WTC11 (cell line): ENCODE data around the gene CARS1. TPM values are rescaled to one million over a fixed set of nuclear protein-coding genes. Genes with fewer than 3 reads are reported as not detected.

Source experiments
- ATAC-seq: fragments of 200-7000 bp; cut with Tn5 transposase; 2 replicates; pipeline ENCODE4 v1.10.0; 2021; ENCODE audit warnings: mild to moderate bottlenecking, moderate library complexity
- CTCF ChIA-PET: fragments of 300-600 bp; sonication (Branson Sonifier 250); formaldehyde crosslinking; loops from one replicate; lab custom pipeline; 2021; ENCODE audit warnings: antibody characterized with exemption; lab: Charles Lee
- POLR2A ChIA-PET: fragments of 350-600 bp; sonication (Branson Sonifier 250); formaldehyde crosslinking; loops from one replicate; lab custom pipeline; 2021; ENCODE audit warnings: antibody characterized with exemption; lab: Charles Lee
- DNase-seq: peaks from one replicate; pipeline ENCODE4 v3.0.0; 2021; ENCODE audit warnings: low spot score
- H3K27ac Mint-ChIP-seq: 2 replicates; pipeline ENCODE4 v1.8.0; 2021; ENCODE audit warnings: mixed read lengths
- H3K27me3 Mint-ChIP-seq: 2 replicates; pipeline ENCODE4 v1.8.0; 2021; ENCODE audit warnings: low read depth, mild to moderate bottlenecking, moderate library complexity, mixed read lengths
- H3K36me3 Mint-ChIP-seq: 2 replicates; pipeline ENCODE4 v1.8.0; 2021; ENCODE audit warnings: mixed read lengths
- H3K4me1 Mint-ChIP-seq: 2 replicates; pipeline ENCODE4 v1.8.0; 2022; ENCODE audit warnings: mixed read lengths
- H3K4me3 Mint-ChIP-seq: 2 replicates; pipeline ENCODE4 v1.8.0; 2021; ENCODE audit warnings: mild to moderate bottlenecking, moderate library complexity, mixed read lengths
- H3K9me3 Mint-ChIP-seq: 2 replicates; pipeline ENCODE4 v1.8.0; 2021; ENCODE audit warnings: mixed read lengths
- AR ChIP-seq: fragments of 250-450 bp; sonication (Bioruptor Pico); IDR thresholded peaks from 2 replicates; pipeline ENCODE4 v1.9.0; 2021; ENCODE audit warnings: mild to moderate bottlenecking
- ETV6 ChIP-seq: sonication (generic); formaldehyde crosslinking; IDR thresholded peaks from 2 replicates; pipeline ENCODE4 v1.8.1; 2022; ENCODE audit warnings: mild to moderate bottlenecking, missing genetic modification reagents
- FOXK1 ChIP-seq: sonication (generic); formaldehyde crosslinking; IDR thresholded peaks from 2 replicates; pipeline ENCODE4 v1.8.0; 2022; ENCODE audit warnings: mild to moderate bottlenecking, moderate library complexity, missing genetic modification reagents
- HMGA2 ChIP-seq: fragments of 250-450 bp; sonication (Bioruptor Pico); IDR thresholded peaks from 2 replicates; pipeline ENCODE4 v1.4.0; 2021; ENCODE audit warnings: mild to moderate bottlenecking, moderate library complexity
- KAT7 ChIP-seq: sonication (generic); formaldehyde crosslinking; IDR thresholded peaks from 2 replicates; pipeline ENCODE4 v1.8.1; 2023; ENCODE audit warnings: missing genetic modification reagents, mild to moderate bottlenecking, borderline replicate concordance
- NFATC4 ChIP-seq: fragments of 250-450 bp; sonication (Bioruptor Pico); IDR thresholded peaks from 2 replicates; pipeline ENCODE4 v1.9.0; 2021; ENCODE audit warnings: mild to moderate bottlenecking
- NFE2L1 ChIP-seq: sonication (generic); formaldehyde crosslinking; IDR thresholded peaks from 2 replicates; pipeline ENCODE4 v1.8.1; 2023; ENCODE audit warnings: missing genetic modification reagents
- SMAD4 ChIP-seq: sonication (generic); formaldehyde crosslinking; IDR thresholded peaks from 2 replicates; pipeline ENCODE4 v1.8.0; 2022; ENCODE audit warnings: mild to moderate bottlenecking, missing genetic modification reagents
- TCF7 ChIP-seq: sonication (generic); formaldehyde crosslinking; IDR thresholded peaks from 2 replicates; pipeline ENCODE4 v1.8.0; 2022; ENCODE audit warnings: mild to moderate bottlenecking, low read depth, missing genetic modification reagents, moderate library complexity
- TEAD1 ChIP-seq: sonication (generic); formaldehyde crosslinking; IDR thresholded peaks from 2 replicates; pipeline ENCODE4 v1.8.0; 2022; ENCODE audit warnings: mild to moderate bottlenecking, missing genetic modification reagents
- ZNF138 ChIP-seq: sonication (generic); formaldehyde crosslinking; conservative IDR thresholded peaks from 2 replicates; pipeline ENCODE4 v1.8.1; 2022; ENCODE audit warnings: mild to moderate bottlenecking, moderate library complexity, missing genetic modification reagents
- ZNF219 ChIP-seq: sonication (generic); formaldehyde crosslinking; IDR thresholded peaks from 2 replicates; pipeline ENCODE4 v1.8.0; 2023; ENCODE audit warnings: missing genetic modification reagents, mild to moderate bottlenecking, borderline replicate concordance
- ZNF317 ChIP-seq: sonication (generic); formaldehyde crosslinking; IDR thresholded peaks from 2 replicates; pipeline ENCODE4 v1.8.1; 2023; ENCODE audit warnings: low read depth, mild to moderate bottlenecking, moderate library complexity, missing genetic modification reagents, borderline replicate concordance
- total RNA-seq: library from RNA; stranded (reverse); gene quantifications from 3 replicates; pipeline ENCODE4 v1.2.3, GENCODE V29; 2021
- TF ChIP-seq, protein P1 (sequence below): sonication (generic); formaldehyde crosslinking; IDR thresholded peaks from 2 replicates; pipeline ENCODE4 v1.8.1; 2022; ENCODE audit warnings: mild to moderate bottlenecking, missing genetic modification reagents, moderate library complexity, borderline replicate concordance
- TF ChIP-seq, protein P2 (sequence below): sonication (generic); formaldehyde crosslinking; IDR thresholded peaks from 2 replicates; pipeline ENCODE4 v1.8.1; 2023; ENCODE audit warnings: mild to moderate bottlenecking, missing genetic modification reagents
- TF ChIP-seq, protein P3 (sequence below): sonication (generic); formaldehyde crosslinking; IDR thresholded peaks from 2 replicates; pipeline ENCODE4 v1.8.0; 2023; ENCODE audit warnings: missing genetic modification reagents, mild to moderate bottlenecking, borderline replicate concordance

CARS1 gene
- total RNA-seq, 1 experiment from 2014 or later = 92.0 TPM

- 0 out of 2 replicates have a peak overlapping the region, but pooled peaks have one; percentile 10 for H3K27ac Mint-ChIP-seq
- CTCF ChIA-PET = no interaction called here
- H3K36me3 Mint-ChIP-seq = peaks cover 93% of the 10 kb centered on the region
- no peak for TF ChIP-seq KAT7 (CRISPR knock-in tag)
- no peak for TF ChIP-seq ETV6 (CRISPR knock-in tag)
- TF ChIP-seq NFATC4 (CRISPR knock-in tag) = no peak
- POLR2A ChIA-PET = no interaction called here
- ATAC-seq (no peak), DNase-seq (no peak)
- H3K27me3 Mint-ChIP-seq = no peaks in the 10 kb centered on the region
- H3K4me1 Mint-ChIP-seq = peaks cover 10% of the 10 kb centered on the region
- H3K9me3 Mint-ChIP-seq = no peaks in the 10 kb centered on the region
- no peak overlapping the region for H3K4me3 Mint-ChIP-seq
Measured at GRCh38 chr11:2952290-2952689, 104.9 kb downstream of the CARS1 start.

DNA sequence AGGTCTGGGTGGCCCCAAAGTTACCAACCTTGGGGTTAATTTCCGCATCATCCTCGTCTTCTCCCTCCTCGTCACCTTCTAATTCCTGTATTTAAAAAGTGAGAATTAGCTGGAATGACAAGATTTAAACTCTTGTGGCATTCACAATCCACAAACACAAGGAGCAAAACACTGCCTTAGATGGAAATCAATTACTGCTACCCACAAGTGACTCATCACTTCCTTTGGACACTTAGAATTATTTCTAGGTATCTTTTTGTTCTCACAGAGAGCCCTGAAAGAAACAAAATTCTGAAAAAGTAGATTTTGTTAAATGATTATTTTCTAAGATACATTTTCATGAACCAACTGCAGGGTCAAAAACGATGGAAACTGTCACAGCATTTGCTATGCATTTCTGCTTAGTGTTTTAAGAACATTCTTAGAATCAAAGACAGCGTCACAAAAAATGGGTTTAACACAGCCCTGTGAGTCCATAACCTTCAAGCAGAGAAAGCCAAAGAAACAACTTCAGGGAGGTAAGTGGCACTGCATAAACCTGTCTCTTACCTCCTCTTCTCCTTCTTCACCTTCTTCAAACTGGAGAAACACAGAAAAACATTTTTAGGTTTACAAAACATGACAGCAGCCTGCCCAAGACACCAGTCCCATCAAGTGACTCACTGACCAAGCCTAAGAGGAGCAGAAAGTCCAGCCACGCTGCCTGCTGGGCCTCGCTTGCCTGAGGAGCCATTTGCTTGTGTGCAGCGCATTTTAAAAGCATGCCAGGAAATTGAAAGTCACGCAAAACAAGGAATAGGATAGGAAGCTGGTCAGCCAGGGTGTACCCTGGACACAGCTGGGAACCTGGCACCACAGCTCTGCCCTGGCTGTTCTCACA, 105.8 kb downstream of the CARS1 start:
- TF ChIP-seq ZNF138 = no peak
- TF ChIP-seq TCF7 = no peak
- TF ChIP-seq, protein P1, sequence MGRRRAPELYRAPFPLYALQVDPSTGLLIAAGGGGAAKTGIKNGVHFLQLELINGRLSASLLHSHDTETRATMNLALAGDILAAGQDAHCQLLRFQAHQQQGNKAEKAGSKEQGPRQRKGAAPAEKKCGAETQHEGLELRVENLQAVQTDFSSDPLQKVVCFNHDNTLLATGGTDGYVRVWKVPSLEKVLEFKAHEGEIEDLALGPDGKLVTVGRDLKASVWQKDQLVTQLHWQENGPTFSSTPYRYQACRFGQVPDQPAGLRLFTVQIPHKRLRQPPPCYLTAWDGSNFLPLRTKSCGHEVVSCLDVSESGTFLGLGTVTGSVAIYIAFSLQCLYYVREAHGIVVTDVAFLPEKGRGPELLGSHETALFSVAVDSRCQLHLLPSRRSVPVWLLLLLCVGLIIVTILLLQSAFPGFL (CRISPR knock-in tag) = no peak
- TF ChIP-seq AR (CRISPR knock-in tag) = no peak
- TF ChIP-seq, protein P2, sequence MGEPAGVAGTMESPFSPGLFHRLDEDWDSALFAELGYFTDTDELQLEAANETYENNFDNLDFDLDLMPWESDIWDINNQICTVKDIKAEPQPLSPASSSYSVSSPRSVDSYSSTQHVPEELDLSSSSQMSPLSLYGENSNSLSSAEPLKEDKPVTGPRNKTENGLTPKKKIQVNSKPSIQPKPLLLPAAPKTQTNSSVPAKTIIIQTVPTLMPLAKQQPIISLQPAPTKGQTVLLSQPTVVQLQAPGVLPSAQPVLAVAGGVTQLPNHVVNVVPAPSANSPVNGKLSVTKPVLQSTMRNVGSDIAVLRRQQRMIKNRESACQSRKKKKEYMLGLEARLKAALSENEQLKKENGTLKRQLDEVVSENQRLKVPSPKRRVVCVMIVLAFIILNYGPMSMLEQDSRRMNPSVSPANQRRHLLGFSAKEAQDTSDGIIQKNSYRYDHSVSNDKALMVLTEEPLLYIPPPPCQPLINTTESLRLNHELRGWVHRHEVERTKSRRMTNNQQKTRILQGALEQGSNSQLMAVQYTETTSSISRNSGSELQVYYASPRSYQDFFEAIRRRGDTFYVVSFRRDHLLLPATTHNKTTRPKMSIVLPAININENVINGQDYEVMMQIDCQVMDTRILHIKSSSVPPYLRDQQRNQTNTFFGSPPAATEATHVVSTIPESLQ (CRISPR knock-in tag) = no peak
- no peak for TF ChIP-seq ZNF317 (CRISPR knock-in tag)
- TF ChIP-seq HMGA2 (CRISPR knock-in tag) = no peak
- TF ChIP-seq, protein P3, sequence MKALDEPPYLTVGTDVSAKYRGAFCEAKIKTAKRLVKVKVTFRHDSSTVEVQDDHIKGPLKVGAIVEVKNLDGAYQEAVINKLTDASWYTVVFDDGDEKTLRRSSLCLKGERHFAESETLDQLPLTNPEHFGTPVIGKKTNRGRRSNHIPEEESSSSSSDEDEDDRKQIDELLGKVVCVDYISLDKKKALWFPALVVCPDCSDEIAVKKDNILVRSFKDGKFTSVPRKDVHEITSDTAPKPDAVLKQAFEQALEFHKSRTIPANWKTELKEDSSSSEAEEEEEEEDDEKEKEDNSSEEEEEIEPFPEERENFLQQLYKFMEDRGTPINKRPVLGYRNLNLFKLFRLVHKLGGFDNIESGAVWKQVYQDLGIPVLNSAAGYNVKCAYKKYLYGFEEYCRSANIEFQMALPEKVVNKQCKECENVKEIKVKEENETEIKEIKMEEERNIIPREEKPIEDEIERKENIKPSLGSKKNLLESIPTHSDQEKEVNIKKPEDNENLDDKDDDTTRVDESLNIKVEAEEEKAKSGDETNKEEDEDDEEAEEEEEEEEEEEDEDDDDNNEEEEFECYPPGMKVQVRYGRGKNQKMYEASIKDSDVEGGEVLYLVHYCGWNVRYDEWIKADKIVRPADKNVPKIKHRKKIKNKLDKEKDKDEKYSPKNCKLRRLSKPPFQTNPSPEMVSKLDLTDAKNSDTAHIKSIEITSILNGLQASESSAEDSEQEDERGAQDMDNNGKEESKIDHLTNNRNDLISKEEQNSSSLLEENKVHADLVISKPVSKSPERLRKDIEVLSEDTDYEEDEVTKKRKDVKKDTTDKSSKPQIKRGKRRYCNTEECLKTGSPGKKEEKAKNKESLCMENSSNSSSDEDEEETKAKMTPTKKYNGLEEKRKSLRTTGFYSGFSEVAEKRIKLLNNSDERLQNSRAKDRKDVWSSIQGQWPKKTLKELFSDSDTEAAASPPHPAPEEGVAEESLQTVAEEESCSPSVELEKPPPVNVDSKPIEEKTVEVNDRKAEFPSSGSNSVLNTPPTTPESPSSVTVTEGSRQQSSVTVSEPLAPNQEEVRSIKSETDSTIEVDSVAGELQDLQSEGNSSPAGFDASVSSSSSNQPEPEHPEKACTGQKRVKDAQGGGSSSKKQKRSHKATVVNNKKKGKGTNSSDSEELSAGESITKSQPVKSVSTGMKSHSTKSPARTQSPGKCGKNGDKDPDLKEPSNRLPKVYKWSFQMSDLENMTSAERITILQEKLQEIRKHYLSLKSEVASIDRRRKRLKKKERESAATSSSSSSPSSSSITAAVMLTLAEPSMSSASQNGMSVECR (CRISPR knock-in tag) = no peak
- no peak for TF ChIP-seq ZNF219 (CRISPR knock-in tag)
- no peak for TF ChIP-seq NFE2L1 (CRISPR knock-in tag)
- TF ChIP-seq KAT7 (CRISPR knock-in tag) = no peak
- no peak for TF ChIP-seq FOXK1 (CRISPR knock-in tag)
- no peak for TF ChIP-seq TEAD1 (CRISPR knock-in tag)
- no peak for TF ChIP-seq SMAD4 (CRISPR knock-in tag)
- ATAC-seq = no peak
- no peak overlapping the region for H3K4me3 Mint-ChIP-seq
- H3K27ac Mint-ChIP-seq = no peak overlapping the region; the same call in none of the 2 replicates
- DNase-seq = no peak
- no peaks in the 10 kb centered on the region for H3K9me3 Mint-ChIP-seq
- H3K4me1 Mint-ChIP-seq = peaks cover 18% of the 10 kb centered on the region
- peaks cover 85% of the 10 kb centered on the region for H3K36me3 Mint-ChIP-seq
- ChIA-PET POLR2A (no interaction called here), CTCF (no interaction called here)
- H3K27me3 Mint-ChIP-seq = no peaks in the 10 kb centered on the region
